ENCODE results near the gene FGGY. TPM values are rescaled to one million over a fixed set of nuclear protein-coding genes. Genes with fewer than 3 reads are reported as not detected.

The FGGY gene
- total and polyA plus RNA-seq, 11 donors = 7.2 to 42.9 (median 32.0) TPM

DNA sequence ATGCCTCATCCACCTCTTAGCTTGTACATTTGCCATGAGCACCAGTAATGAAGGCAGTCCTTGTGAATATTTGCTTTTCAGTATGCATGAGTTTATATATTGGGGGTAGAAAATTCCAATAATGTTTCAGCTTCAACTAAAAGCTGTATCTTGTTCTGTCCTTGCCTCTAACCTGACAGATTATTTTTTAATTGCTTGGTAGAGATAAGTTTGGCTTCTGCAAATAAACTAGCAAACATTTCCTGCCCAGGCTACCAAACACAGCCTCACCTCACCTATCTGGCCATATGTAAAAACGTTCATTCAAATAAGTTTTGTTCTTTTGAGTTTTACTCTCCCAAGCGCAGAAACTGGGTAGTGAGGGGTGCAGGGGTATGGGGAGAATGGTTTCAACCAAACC is 442.2 kb downstream of the FGGY start:
- Histone ChIP-seq H3K4me1 (peaks cover 2 to 39% (median 29%) of the 10 kb centered on the region in 12 donors), H3K9me3 (peaks cover 0 to 9% (median 0%) of the 10 kb centered on the region in 12 donors), H3K27ac (peak overlapping the region in 1 of 12 donors; percentile 28), H3K36me3 (no peaks in the 10 kb centered on the region), H3K27me3 (no peaks in the 10 kb centered on the region), H3K4me3 (no peak overlapping the region)
- DNase-seq (no peak), ATAC-seq (no peak)
- intact Hi-C loops (cut with DNase I) = no loop called here
- 55 to 64% (median 62%) methylated on average over 2 of the region's 2 CpGs for whole genome bisulfite sequencing, 4 donors
- TF ChIP-seq POLR2A (IDR thresholded peaks at IDR 0.05) = no peak
- TF ChIP-seq, protein P1, sequence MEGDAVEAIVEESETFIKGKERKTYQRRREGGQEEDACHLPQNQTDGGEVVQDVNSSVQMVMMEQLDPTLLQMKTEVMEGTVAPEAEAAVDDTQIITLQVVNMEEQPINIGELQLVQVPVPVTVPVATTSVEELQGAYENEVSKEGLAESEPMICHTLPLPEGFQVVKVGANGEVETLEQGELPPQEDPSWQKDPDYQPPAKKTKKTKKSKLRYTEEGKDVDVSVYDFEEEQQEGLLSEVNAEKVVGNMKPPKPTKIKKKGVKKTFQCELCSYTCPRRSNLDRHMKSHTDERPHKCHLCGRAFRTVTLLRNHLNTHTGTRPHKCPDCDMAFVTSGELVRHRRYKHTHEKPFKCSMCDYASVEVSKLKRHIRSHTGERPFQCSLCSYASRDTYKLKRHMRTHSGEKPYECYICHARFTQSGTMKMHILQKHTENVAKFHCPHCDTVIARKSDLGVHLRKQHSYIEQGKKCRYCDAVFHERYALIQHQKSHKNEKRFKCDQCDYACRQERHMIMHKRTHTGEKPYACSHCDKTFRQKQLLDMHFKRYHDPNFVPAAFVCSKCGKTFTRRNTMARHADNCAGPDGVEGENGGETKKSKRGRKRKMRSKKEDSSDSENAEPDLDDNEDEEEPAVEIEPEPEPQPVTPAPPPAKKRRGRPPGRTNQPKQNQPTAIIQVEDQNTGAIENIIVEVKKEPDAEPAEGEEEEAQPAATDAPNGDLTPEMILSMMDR (IDR thresholded peaks at IDR 0.05) = no peak

DNA sequence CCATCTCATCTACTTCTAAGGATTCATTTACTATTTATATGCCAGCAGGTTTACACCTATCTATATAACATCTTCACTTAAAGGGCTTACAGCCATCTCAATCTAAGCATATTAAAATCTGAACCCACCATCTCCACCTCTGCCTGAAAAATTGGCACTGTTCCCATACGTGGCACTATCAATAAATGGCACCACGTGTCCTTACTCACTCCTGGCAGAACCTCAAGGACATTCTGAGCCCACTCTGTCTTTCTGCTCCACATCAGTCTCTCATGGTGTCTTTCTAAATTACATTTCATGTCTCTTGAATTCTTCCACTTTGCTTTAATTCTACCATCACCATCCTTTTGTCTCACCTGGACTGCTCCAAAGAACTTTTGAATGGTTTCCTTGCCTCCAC is 445.6 kb downstream of the FGGY start:
- Histone ChIP-seq H3K36me3 (no peaks in the 10 kb centered on the region), H3K27me3 (no peaks in the 10 kb centered on the region), H3K27ac (peak overlapping the region; percentile 65 to 89 (median 83)), H3K4me1 (peaks cover 3 to 51% (median 37%) of the 10 kb centered on the region in 12 donors), H3K9me3 (no peaks in the 10 kb centered on the region), H3K4me3 (no peak overlapping the region)
- ATAC-seq (peak in 2 of 4 donors; percentile 25 to 38), DNase-seq (no peak)
- TF ChIP-seq, protein P1 (IDR thresholded peaks at IDR 0.05) = no peak
- TF ChIP-seq POLR2A (IDR thresholded peaks at IDR 0.05) = no peak
- WGBS, 4 donors = 39 to 57% (median 44%) methylated on average over 2 of the region's 2 CpGs
- intact Hi-C loops (cut with DNase I) = loop anchor here in 1 of 10 donors (10.0 kb wide), 1 partner anchor 838 kb away; no protein-coding TSS in a partner anchor

DNA sequence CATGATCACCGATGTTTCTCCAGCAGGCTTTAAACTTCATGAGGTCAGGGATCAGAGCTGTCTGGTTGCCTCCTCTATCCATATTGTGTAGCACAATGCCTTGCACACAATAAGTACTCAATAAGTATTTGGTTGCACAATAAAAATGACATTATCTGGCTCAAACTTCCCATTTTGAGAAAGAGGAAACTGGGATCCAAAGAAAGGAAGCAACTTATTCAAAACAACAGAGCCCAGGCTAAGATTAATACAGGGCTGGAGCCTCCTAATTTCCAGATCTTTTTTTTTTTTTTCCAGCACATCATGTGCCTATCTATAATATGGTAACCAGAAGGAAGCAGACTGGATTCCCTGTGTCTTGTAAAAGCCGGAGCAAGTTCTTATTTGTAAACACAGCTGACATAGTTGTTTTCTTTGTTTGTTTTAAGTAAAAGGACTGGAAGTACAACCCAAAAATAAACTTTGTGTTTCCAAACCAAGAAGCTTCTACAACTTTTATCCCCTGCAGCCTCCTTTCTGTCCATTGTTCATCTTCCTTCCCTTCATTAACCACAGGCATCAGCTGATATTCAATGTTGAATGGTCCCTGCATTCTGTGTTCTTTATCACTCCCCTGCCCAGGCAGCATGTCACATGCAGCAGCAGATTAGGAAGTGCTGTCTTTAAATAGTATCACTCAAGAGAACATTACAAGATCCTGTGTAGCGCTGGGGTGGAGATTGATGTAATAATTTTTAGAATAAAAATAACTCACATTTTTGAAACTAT is 446.6 kb downstream of the FGGY start:
- peak; percentile 94 to 96 (median 96) for ATAC-seq
- no peaks in the 10 kb centered on the region for H3K27me3 ChIP-seq
- H3K4me1 ChIP-seq = peaks cover 3 to 48% (median 34%) of the 10 kb centered on the region in 12 donors
- peak in 4 of 5 donors; percentile 42 to 66 (median 54) for DNase-seq
- no peaks in the 10 kb centered on the region for H3K36me3 ChIP-seq
- intact Hi-C loops (cut with DNase I) = loop anchor here in 1 of 10 donors (10.0 kb wide), 1 partner anchor 839 kb away; no protein-coding TSS in a partner anchor
- H3K9me3 ChIP-seq = no peaks in the 10 kb centered on the region
- TF ChIP-seq, protein P1 (IDR thresholded peaks at IDR 0.05) = no peak
- no peak for TF ChIP-seq POLR2A (IDR thresholded peaks at IDR 0.05)
- peak overlapping the region; percentile 65 to 89 (median 83) for H3K27ac ChIP-seq
- 16 to 24% (median 20%) methylated on average over 3 of the region's 3 CpGs for WGBS, 4 donors
- no peak overlapping the region for H3K4me3 ChIP-seq

DNA sequence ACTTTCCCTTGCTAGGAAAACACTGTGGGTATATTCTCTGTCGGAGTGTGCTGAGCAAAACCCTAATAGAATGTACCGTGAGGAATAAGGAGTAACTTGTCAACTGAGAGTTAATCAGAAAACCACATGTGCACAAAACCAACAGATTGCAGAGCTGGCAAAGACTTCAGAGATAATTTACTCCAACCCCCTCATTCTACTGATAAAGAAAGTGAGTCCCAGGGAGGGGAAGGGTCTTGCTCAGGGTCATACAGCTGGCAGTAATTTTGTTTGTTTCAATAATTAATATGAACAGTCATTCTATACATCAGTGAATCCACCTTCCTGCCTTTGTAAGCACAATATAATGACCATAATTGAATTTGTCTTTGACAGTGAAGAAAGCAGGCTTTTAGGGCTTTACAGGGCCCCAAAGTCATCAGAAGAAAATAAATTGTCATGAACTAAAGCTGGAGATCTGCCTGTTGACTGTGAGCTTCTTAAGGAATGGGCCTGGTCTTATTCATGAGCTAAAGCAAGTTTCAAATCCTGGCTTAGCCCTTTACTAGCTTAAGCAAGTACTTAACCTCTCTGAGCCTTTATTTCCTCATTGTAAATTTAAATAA is 450.6 kb downstream of the FGGY start:
- Histone ChIP-seq H3K27me3 (no peaks in the 10 kb centered on the region), H3K27ac (no peak overlapping the region), H3K36me3 (no peaks in the 10 kb centered on the region), H3K4me1 (peaks cover 6 to 43% (median 29%) of the 10 kb centered on the region in 12 donors), H3K9me3 (no peaks in the 10 kb centered on the region), H3K4me3 (no peak overlapping the region)
- no peak for TF ChIP-seq POLR2A (IDR thresholded peaks at IDR 0.05)
- TF ChIP-seq, protein P1 (IDR thresholded peaks at IDR 0.05) = no peak
- ATAC-seq = no peak
- no peak for DNase-seq
- WGBS, 4 donors = 52 to 59% (median 54%) methylated on average over 2 of the region's 2 CpGs
- intact Hi-C loops (cut with DNase I) = loop anchor here in 1 of 10 donors (10.0 kb wide), 1 partner anchor 843 kb away; no protein-coding TSS in a partner anchor
